Measurements from ENCODE around the gene RPS10. TPM values are rescaled to one million over a fixed set of nuclear protein-coding genes. Genes with fewer than 3 reads are reported as not detected.
A peak's percentile ranks its signal among the peaks of the same experiment; 100 is the strongest.

The RPS10 gene
- total and polyA plus RNA-seq, 2 of the 8 experiments (the other 6 are each of a cell fraction or from before 2014, with no cell fraction given), result 2,408 to 11,142 TPM

GRCh38 chr6:34414999-34415858 lies 10.6 kb downstream of the RPS10 start:
- Histone ChIP-seq H2BK12ac (ENCODE audit: low read depth, low read length) (no peak overlapping the region), H2BK120ac (replicated peaks; ENCODE audit: low read depth, low read length) (no peak overlapping the region), H3K4me1 (replicated peaks in 1 of 4; ENCODE audit: control insufficient read depth in 3 of 4, insufficient read depth in 4 of 4, low read length in 3 of 4) (no peaks in the 10 kb centered on the region), H4K5ac (ENCODE audit: insufficient read length, low read depth, low read length) (no peak overlapping the region), H3K9me3 (ENCODE audit: insufficient read depth in 2 of 2, low read depth in 1 of 2, low read length in 1 of 2) (no peaks in the 10 kb centered on the region), H3K27ac (ENCODE audit: low read depth, low read length) (no peak overlapping the region), H3K4me2 (ENCODE audit: insufficient read depth in 1 of 2, low read depth in 2 of 2, low read length in 2 of 2) (no peak overlapping the region), H2BK15ac (ENCODE audit: low read length) (no peak overlapping the region), H3K79me2 (ENCODE audit: control insufficient read depth in 1 of 2, insufficient read depth in 2 of 2, low read length in 2 of 2) (no peaks in the 10 kb centered on the region), H3K9ac (replicated peaks in 1 of 4; ENCODE audit: extremely low read depth in 1 of 4, low read depth in 3 of 4, low read length in 3 of 4) (no peak overlapping the region), H3K36me3 (ENCODE audit: control insufficient read depth in 2 of 4, insufficient read depth in 4 of 4, low read length in 3 of 4) (peaks cover 23 to 50% (median 37%) of the 10 kb centered on the region in 4 experiments), H3K23me2 (ENCODE audit: low read depth, low read length) (no peaks in the 10 kb centered on the region), H3K79me1 (ENCODE audit: low read depth, low read length) (no peaks in the 10 kb centered on the region; the same call in 1 of the 2 replicates), H2BK5ac (ENCODE audit: low read depth, low read length) (no peak overlapping the region), H3K4ac (replicated peaks; ENCODE audit: insufficient read length, low read depth, low read length) (no peak overlapping the region), H4K91ac (replicated peaks; ENCODE audit: insufficient read length, low read length) (no peak overlapping the region), H3K4me3 (ENCODE audit: extremely low read depth in 1 of 4, insufficient read depth in 2 of 4, low read depth in 3 of 4, low read length in 4 of 4) (no peak overlapping the region), H2BK20ac (ENCODE audit: low read length) (no peak overlapping the region), H3K18ac (ENCODE audit: extremely low read depth, low read length) (no peak overlapping the region), H4K8ac (ENCODE audit: extremely low read depth, insufficient read depth, low read length) (no peak overlapping the region), H3K56ac (replicated peaks; ENCODE audit: insufficient read length, low read depth, low read length) (no peak overlapping the region), H2AFZ (ENCODE audit: low read length) (no peak overlapping the region), H3K14ac (ENCODE audit: insufficient read length) (no peak overlapping the region), H3K23ac (ENCODE audit: insufficient read length) (no peak overlapping the region), H2AK5ac (ENCODE audit: low read depth, low read length) (no peak overlapping the region), H4K20me1 (replicated peaks in 1 of 2; ENCODE audit: control insufficient read depth in 1 of 2, insufficient read depth in 2 of 2, low read length in 2 of 2) (peaks cover 5 to 22% of the 10 kb centered on the region in 2 experiments), H3K27me3 (replicated peaks in 1 of 4; ENCODE audit: control insufficient read depth in 3 of 4, extremely low read depth in 1 of 4, insufficient read depth in 3 of 4, low read length in 3 of 4) (no peaks in the 10 kb centered on the region)
- ChIA-PET CTCF (ENCODE audit: partially characterized antibody) (interaction anchor here (0.6 to 3.6 kb wide), 29 partner anchors 8 to 947 kb away, joined by 3 to 31 read pairs (median 4); partner anchors contain the start of genes RPS10 and SMIM29), POLR2A (ENCODE audit: partially characterized antibody) (interaction anchor here (0.6 to 12.2 kb wide), 26 partner anchors 8 to 214 kb away, joined by 3 to 256 read pairs (median 4); partner anchors contain the start of genes HMGA1, NUDT3, RPS10 and SMIM29)
- FAIRE-seq (no peak), DNase-seq (ENCODE audit: low read depth in 1 of 2, low spot score in 2 of 2) (no peak)
- 87% methylated on average over 11 of the region's 11 CpGs; no CpG with 5 or more reads in 1 of the 2 experiments for WGBS, 2 experiments (ENCODE audit: extremely low coverage in 1 of 2, insufficient coverage in 1 of 2, insufficient read length in 1 of 2, insufficient replicate concordance in 2 of 2, low coverage in 1 of 2, low lambda C conversion rate in 2 of 2, missing lambda C conversion rate in 1 of 2)
- TF ChIP-seq CTCF (IDR thresholded peaks at IDR 0.05; ENCODE audit: control extremely low read depth in 1 of 3, insufficient read depth in 1 of 3, low read depth in 1 of 3, low read length in 3 of 3) (peak in 2 of 3 experiments; percentile 6 to 20; a peak in 2 of 4 replicates), USF2 (IDR thresholded peaks at IDR 0.05; ENCODE audit: low read length) (no peak), ATF3 (IDR thresholded peaks at IDR 0.05; ENCODE audit: insufficient read depth, low read depth, low read length) (no peak), POLR2A (IDR thresholded peaks at IDR 0.05; ENCODE audit: control extremely low read depth in 1 of 2, low read depth in 2 of 2, low read length in 2 of 2) (peak in 1 of 2 experiments; percentile 36; a peak in 2 of 3 replicates), POLR2AphosphoS5 (IDR thresholded peaks at IDR 0.05; ENCODE audit: low read depth, low read length) (peak; percentile 43), RAD21 (IDR thresholded peaks at IDR 0.05 in 1 of 2, conservative IDR thresholded peaks at IDR 0.05 in 1 of 2; ENCODE audit: low read depth in 2 of 2, low read length in 2 of 2) (peak; percentile 45 to 54; a peak in 3 of 4 replicates), SP2 (IDR thresholded peaks at IDR 0.05; ENCODE audit: low read length) (no peak)
